Activated CD8-positive, alpha-beta T cell treated with anti-CD3 and anti-CD28 coated beads for 36 hours (primary cell): Measurements from ENCODE around the gene PUM1. TPM values are rescaled to one million over a fixed set of nuclear protein-coding genes. Genes with fewer than 3 reads are reported as not detected.

Source experiments
- ATAC-seq: fragments of 200-7000 bp; cut with Tn5 transposase; one replicate; pipeline ENCODE4 v1.10.0; 2021; ENCODE audit warnings: mild to moderate bottlenecking, moderate library complexity
- CTCF ChIA-PET: fragments of 350-600 bp; sonication (Branson Sonifier 250); formaldehyde crosslinking; loops from one replicate; lab custom pipeline; 2021; ENCODE audit warnings: antibody characterized with exemption; lab: Charles Lee
- POLR2A ChIA-PET: fragments of 350-600 bp; sonication (Branson Sonifier 250); formaldehyde crosslinking; loops from one replicate; lab custom pipeline; 2021; ENCODE audit warnings: antibody characterized with exemption; lab: Charles Lee
- DNase-seq: peaks from one replicate; pipeline ENCODE4 v3.0.0-alpha.2; 2020
- H3K27ac Mint-ChIP-seq: one replicate; pipeline ENCODE4 v1.8.0; 2021; ENCODE audit warnings: mild to moderate bottlenecking, mixed read lengths
- H3K27me3 Mint-ChIP-seq: one replicate; pipeline ENCODE4 v1.8.0; 2021; ENCODE audit warnings: mixed read lengths
- H3K36me3 Mint-ChIP-seq: one replicate; pipeline ENCODE4 v1.8.0; 2021; ENCODE audit warnings: low read depth, mixed read lengths
- H3K4me1 Mint-ChIP-seq: one replicate; pipeline ENCODE4 v1.8.0; 2021; ENCODE audit warnings: low read depth, mixed read lengths
- H3K4me3 Mint-ChIP-seq: one replicate; pipeline ENCODE4 v1.8.0; 2021; ENCODE audit warnings: mild to moderate bottlenecking, moderate library complexity, mixed read lengths
- H3K9me3 Mint-ChIP-seq: one replicate; pipeline ENCODE4 v1.8.0; 2021; ENCODE audit warnings: mixed read lengths
- intact Hi-C: fragments of 100-400 bp; cut with micrococcal nuclease; formaldehyde crosslinking; loops from one replicate; pipeline ENCODE4 v1.10.0; 2022
- total RNA-seq, 2 experiments: library from RNA; stranded (reverse); gene quantifications; one replicate each; pipeline ENCODE4 v1.2.3, GENCODE V29; 2021
- TF ChIP-seq, protein P1 (sequence below): fragments of 200-600 bp; IDR thresholded peaks from one replicate; pipeline ENCODE4 v1.8.0; 2022; ENCODE audit warnings: antibody characterized with exemption, mild to moderate bottlenecking

The PUM1 gene
- total RNA-seq, 2 experiments from 2014 or later, result 98.0 to 99.0 TPM

DNA sequence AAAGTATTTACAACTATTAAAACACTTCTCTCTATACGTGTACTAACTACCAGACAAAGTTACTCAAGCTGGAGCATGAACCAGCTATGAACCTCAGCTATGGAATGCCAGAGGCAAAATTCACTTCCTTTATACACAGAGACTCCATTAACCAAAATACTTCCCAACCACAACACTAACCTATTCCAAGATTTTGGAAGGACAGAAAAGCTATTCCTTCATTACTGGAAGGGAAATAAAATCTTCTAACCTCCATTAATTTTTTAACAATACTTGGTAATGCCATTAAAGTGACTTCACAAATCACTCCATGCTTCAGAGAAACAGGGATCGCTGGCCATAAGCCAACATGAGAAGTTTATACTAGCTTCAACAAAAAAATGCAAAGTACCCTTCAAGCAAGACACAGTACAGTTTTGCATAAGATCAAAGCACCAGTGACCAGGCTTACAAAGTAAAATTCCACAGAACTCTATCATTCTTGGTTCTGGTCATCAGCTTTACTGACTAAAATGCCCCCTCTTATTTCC, 58.0 kb downstream of the PUM1 start:
- Mint-ChIP-seq H3K4me1 (peaks cover 69% of the 10 kb centered on the region), H3K27me3 (no peaks in the 10 kb centered on the region), H3K36me3 (peaks cover 42% of the 10 kb centered on the region), H3K9me3 (no peaks in the 10 kb centered on the region), H3K27ac (peak overlapping the region; percentile 58), H3K4me3 (no peak overlapping the region)
- DNase-seq, result no peak
- POLR2A ChIA-PET, result interaction anchor here (1.7 kb wide), 1 partner anchor 57 kb away, joined by 3 read pairs; no protein-coding TSS in a partner anchor
- CTCF ChIA-PET, result no interaction called here
- TF ChIP-seq, protein P1, sequence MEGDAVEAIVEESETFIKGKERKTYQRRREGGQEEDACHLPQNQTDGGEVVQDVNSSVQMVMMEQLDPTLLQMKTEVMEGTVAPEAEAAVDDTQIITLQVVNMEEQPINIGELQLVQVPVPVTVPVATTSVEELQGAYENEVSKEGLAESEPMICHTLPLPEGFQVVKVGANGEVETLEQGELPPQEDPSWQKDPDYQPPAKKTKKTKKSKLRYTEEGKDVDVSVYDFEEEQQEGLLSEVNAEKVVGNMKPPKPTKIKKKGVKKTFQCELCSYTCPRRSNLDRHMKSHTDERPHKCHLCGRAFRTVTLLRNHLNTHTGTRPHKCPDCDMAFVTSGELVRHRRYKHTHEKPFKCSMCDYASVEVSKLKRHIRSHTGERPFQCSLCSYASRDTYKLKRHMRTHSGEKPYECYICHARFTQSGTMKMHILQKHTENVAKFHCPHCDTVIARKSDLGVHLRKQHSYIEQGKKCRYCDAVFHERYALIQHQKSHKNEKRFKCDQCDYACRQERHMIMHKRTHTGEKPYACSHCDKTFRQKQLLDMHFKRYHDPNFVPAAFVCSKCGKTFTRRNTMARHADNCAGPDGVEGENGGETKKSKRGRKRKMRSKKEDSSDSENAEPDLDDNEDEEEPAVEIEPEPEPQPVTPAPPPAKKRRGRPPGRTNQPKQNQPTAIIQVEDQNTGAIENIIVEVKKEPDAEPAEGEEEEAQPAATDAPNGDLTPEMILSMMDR, result no peak
- intact Hi-C loops, result no loop called here
- no peak for ATAC-seq

GRCh38 chr1:31006747-31007146, 58.8 kb downstream of the PUM1 start:
- no peaks in the 10 kb centered on the region for H3K9me3 Mint-ChIP-seq
- DNase-seq (no peak), ATAC-seq (no peak)
- ChIA-PET CTCF (interaction anchor here (1.0 to 1.2 kb wide), 2 partner anchors 9 to 18 kb away, joined by 3 read pairs; no protein-coding TSS in a partner anchor), POLR2A (interaction anchor here (1.7 kb wide), 1 partner anchor 58 kb away, joined by 3 read pairs; no protein-coding TSS in a partner anchor)
- peaks cover 63% of the 10 kb centered on the region for H3K4me1 Mint-ChIP-seq
- TF ChIP-seq, protein P1, result no peak
- intact Hi-C loops, result no loop called here
- peaks cover 46% of the 10 kb centered on the region for H3K36me3 Mint-ChIP-seq
- H3K27ac Mint-ChIP-seq, result peak overlapping the region; percentile 58
- no peaks in the 10 kb centered on the region for H3K27me3 Mint-ChIP-seq
- no peak overlapping the region for H3K4me3 Mint-ChIP-seq

DNA sequence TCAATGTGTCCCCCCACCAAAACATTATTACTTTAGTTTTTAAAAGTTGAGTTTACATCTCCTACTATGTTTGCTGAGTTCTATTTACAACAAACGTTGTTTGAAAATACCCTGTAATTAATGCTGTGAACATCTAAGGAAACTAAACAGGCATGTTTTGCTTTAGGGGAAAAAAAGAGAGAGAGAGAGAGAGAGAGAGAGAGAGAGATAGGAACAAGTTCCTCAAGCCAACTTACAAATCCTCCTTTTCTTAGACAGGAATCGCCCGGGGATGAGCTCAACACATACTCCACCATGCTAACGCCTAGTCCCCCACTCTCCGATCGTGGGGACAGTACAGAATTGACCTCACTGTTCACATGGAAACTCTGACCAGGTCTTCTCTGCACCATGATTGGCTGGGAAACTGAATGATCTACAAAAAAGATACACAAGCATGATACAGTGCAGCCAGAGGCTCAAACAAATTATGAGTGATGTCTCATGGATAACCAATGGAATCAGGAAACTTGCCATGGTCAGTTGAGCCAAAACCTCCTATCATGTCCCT, 59.8 kb downstream of the PUM1 start:
- Mint-ChIP-seq H3K27me3 (no peaks in the 10 kb centered on the region), H3K36me3 (peaks cover 51% of the 10 kb centered on the region), H3K4me1 (peaks cover 56% of the 10 kb centered on the region), H3K27ac (peak overlapping the region; percentile 56), H3K4me3 (no peak overlapping the region), H3K9me3 (no peaks in the 10 kb centered on the region)
- POLR2A ChIA-PET, result interaction anchor here (0.6 to 1.0 kb wide), 2 partner anchors 28 to 95 kb away, joined by 3 read pairs; no protein-coding TSS in a partner anchor
- CTCF ChIA-PET, result interaction anchor here (1.2 to 1.3 kb wide), 2 partner anchors 8 kb away, joined by 3 read pairs; no protein-coding TSS in a partner anchor
- TF ChIP-seq, protein P1, result no peak
- DNase-seq (no peak), ATAC-seq (no peak)
- intact Hi-C loops, result no loop called here

DNA sequence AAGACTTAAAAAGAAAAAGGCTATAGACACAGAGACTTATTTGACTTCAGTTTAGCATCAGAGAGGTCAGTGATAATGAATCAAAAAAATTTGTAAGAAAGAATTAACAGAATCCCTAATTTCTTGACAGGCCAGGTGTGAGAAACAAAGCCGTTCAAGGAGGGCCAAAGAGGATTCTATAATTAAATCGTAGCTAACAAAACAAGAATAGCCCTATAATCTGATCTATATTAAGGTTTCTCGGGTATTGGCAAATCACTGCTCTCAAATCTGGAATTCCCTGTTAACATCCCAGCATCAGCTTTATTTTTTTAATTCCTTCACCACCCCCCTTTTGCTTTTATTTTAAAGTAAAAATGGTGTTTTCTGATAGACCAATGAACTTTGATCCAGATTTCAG, 60.3 kb downstream of the PUM1 start:
- DNase-seq, result no peak
- Mint-ChIP-seq H3K9me3 (no peaks in the 10 kb centered on the region), H3K4me1 (peaks cover 53% of the 10 kb centered on the region), H3K4me3 (no peak overlapping the region), H3K27ac (peak overlapping the region; percentile 16), H3K27me3 (no peaks in the 10 kb centered on the region), H3K36me3 (peaks cover 53% of the 10 kb centered on the region)
- CTCF ChIA-PET, result interaction anchor here (1.3 to 1.6 kb wide), 2 partner anchors 8 to 27 kb away, joined by 3 read pairs; no protein-coding TSS in a partner anchor
- POLR2A ChIA-PET, result interaction anchor here (1.0 kb wide), 1 partner anchor 28 kb away, joined by 3 read pairs; no protein-coding TSS in a partner anchor
- TF ChIP-seq, protein P1, result no peak
- intact Hi-C loops, result no loop called here
- ATAC-seq, result no peak

DNA sequence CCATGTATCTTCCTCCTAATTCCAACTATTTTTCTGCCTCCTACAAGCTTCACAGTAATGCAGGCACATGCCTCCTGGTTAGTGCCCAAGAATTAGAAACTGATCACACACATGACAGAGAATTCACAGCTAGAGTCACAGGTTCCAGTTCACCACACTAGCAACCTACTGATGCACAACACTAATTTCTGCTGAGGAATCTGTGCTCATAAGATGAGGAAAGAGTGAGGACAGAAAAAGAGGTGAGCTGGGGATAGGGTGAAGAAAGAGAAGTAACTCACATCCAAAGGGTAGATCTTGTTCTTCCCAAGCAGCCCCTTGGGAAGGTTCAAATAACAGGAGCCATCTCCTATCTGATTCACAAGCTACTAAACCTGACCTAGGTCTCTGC, 61.3 kb downstream of the PUM1 start:
- TF ChIP-seq, protein P1, result no peak
- Mint-ChIP-seq H3K4me1 (peaks cover 44% of the 10 kb centered on the region), H3K27ac (peak overlapping the region; percentile 17), H3K27me3 (no peaks in the 10 kb centered on the region), H3K36me3 (peaks cover 53% of the 10 kb centered on the region), H3K4me3 (no peak overlapping the region), H3K9me3 (no peaks in the 10 kb centered on the region)
- ATAC-seq, result no peak
- POLR2A ChIA-PET, result interaction anchor here (0.8 kb wide), 1 partner anchor 53 kb away, joined by 3 read pairs; no protein-coding TSS in a partner anchor
- intact Hi-C loops, result no loop called here
- DNase-seq, result no peak
- CTCF ChIA-PET, result interaction anchor here (0.7 to 1.9 kb wide), 6 partner anchors 9 to 50 kb away, joined by 3 to 7 read pairs (median 3); no protein-coding TSS in a partner anchor
